OCI-M2 (cell line): ENCODE measurements around the gene KMO.

Experiments
- DNase-seq: peaks from one replicate; lab custom pipeline; 2025; ENCODE audit not compliant: unreplicated experiment; lab: John Stamatoyannopoulos, UW

Gene KMO

DNA sequence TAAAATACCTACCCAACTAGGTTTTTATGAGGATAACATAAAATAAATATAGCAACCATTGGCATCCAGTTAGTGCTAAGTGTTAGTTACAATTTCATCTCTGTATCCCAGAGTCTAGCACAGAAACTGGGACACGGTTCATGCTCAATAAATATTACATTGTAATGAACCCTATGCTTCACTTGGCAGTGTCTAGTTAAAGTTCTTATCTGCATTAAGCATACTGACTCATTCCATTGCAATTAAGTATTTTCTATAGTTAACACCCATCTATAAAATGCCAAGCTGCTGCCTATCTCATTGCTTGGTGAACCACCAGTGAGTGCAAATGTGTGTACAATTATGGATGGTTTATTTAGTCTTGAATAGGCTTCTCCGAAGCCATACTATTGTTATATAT lies 92.8 kb downstream of the KMO start:
- DNase-seq: no peak

DNA sequence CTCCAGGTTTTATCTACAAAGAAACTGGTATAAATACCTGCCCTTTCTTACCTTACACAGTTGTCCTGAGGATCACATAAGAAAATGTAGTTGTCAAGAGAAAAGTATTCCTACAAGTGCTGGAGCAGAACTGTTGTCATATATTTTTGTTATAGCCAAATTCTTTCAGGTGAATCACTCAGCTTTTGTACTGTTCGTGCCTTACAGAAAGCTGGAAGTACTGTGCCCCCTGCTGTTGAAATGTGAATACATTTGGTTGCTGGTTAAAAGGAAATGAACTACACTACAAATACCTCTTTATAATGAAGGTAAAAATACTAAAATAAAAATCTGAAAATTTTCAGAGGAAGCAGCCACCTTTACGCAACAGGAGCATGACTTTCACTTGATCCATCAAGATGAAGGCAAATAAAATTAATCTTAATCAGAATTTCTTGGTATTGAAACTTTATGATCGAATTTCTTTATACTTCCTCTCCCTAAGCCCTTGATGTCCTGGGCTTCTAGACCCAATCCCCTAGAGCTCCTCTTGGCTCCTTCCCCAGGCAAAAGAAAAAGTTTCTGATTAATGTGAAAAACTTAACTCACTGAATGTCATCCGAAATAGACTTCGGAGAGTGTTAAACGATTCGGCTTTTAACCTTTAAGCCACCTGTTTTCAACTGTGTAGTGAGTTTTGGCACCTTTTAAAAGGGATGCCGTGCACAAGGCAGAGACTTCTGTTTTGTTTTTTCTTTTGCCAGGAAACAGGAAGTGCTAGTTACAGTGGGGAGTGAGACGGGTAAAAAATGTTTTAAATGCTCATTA lies 95.5 kb downstream of the KMO start:
- DNase-seq: no peak

DNA sequence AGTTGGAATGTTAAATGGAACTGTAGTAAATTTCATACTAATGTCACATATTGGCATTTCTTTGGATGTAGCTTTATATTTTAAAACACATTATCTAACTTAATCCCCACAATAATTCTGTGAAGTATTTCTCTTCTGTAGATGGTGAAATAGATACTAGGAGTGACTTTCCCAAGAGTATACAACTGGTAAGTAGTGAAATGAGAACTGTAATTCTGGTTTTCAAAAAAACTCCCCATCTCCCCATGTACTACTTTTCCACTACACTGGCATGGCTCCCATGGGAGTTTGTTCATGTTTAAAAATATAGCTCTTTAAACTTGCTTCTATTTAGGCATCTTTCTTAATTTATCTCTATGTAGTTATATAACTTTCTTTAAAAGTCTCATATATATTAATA lies 97.8 kb downstream of the KMO start:
- DNase-seq: no peak

DNA sequence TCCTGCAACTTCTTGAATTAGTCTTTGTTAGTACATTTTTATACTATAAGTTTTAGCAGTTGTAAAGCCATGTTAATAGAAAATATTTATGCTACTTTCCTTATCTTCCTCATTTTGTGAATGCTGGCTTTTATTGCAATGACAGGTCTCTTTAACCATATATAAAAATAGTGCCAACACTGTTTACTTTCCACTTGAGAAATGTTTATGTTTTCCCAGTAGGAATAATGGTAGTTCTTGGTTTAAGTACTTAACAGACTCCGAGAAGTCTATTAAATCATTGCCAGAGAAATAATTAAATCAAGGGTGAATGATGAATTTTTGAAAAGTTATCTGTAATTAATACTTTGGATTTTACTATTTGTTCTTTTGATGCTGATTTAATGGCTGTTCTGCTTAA lies 98.3 kb downstream of the KMO start:
- DNase-seq: no peak

DNA sequence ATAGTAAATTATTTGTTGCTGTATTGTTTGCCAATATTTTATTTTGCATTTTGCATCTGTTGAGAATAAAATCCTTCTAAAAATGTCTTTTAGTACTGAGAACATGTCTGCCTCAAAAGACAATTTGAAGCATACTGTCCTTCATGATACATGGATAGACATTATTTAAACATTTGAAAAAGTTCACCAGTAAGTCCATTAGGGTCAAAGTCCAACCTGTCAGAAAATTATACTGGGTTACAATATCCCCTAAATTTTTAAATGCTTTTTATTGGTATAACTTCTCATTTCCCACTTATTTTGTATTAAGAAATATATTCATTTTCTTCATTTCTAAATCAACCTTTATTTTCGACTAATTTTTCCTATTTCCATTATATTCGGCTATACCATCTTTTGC lies 98.7 kb downstream of the KMO start:
- no peak for DNase-seq

DNA sequence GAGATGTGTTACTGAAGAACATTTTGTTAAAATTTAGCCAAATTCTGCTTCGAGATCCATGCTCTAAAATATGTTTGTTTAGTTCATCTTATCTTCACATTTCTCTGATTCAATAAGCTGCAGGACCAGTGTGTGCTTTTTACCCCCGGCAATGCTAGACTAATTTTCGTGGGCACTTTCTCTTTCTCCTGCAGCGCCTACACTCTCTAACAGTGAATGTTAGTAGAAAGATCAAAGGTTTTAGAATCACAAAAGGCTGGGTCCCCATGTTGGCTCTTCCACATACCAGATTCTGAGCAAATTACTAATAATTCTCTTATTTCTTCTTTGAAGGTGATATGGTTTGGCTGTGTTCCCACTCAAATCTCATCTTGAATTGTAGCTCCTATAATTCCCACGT lies 99.5 kb downstream of the KMO start:
- no peak for DNase-seq

DNA sequence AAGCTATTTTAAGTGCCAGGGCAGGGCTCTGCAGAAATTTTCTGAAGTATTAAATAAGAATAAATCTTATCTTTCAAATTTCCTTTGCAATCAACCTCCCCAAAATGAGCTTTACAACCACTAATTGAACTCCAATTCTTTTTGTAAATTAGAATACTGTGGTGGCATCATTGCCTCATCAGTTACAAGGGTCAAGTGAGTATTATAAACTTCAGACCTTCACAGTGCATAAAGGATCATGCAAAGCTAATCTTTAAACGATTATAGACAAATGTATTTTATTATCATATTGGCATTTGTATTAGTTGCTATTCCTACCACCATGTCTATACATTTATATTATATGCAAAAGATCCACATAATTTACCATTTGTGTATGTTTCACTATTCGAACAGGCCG lies 100.8 kb downstream of the KMO start:
- DNase-seq: no peak

DNA sequence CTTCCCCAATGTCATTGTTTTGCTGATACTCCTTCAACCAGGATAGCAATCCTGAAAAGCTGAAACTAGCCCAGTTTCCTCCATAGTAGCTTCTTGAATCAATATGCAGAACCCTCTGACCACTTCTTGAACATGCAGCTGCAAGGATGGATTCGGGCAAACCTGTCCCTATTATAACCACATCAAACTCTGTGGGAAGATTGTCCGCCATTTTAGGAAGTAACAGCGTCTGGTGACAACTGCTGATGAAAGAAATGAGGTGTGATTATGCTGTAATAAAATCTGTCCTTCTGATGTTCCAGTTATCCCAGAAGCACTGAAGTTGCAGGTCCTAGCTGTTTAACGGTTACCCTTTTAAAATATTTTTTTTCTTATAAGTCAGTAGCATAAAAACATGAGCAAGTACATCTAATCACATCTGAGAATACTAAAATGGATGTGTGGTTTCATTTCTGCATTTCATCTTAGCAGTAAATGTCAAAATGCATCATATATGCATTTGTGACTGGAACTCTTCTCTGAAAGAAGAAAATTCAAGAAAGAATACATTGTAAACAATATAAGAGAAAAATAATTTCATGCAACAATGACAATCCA lies 103.5 kb downstream of the KMO start:
- DNase-seq: no peak

DNA sequence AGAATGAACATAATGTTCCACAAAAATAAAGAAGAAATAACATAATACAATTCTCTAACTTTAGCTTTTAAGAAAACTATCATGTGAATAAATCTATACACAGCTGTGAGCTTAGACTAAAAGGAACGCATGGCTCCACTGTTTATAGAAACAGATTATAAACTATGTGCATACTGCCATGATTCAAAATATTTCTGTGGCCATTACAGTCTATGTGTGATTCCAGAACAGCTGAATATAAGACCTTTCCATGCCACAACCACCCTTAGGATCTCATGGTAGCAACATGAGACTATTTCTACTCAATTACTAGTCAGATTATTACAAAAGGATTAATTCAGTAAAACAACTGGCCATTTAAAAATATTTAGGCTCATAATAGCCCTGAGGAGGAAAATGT lies 104.1 kb downstream of the KMO start:
- no peak for DNase-seq

DNA sequence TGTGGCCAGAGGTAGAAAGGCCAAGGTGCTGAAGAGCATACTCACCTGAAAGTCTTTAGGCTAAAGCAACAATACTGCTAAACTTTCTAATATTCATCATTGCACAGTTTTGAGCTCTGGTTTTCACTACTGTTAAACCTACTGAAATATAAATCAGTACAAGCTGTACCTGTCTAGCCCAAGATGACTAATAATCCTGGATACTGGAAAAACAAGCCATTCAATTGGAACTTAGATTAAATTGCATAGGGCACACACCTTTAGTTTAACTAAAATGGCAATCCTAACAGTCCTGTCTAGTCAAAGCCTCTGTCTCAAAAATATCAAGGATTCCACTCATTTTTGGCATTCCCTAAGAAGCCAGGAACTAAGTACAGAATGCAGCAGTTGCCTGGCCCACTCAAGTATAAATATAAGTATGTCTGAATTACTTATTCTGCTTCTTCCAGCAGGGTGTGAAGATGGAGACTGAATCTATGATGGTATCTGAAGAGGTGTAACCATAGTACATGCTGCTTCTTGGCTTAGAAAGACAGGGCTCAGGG lies 104.9 kb downstream of the KMO start:
- no peak for DNase-seq

DNA sequence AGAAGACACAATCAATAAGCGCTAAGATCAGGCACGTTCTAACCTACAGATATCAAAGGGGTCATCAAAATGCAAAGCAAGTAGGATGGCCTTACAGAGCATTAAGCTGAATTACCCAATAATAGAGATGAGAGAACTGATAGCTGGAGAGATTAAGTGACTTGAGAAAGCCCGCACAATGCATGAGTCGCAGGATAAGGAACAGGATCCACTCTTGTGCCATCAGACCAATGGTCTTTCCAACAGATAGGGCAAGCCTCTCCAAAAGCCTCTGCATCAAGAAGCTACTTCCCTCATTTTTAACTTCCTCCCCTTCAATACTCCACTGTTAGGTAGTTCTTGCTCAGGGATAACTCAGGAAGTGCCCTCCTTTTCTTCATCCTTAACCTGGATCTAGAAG lies 105.4 kb downstream of the KMO start:
- no peak for DNase-seq

DNA sequence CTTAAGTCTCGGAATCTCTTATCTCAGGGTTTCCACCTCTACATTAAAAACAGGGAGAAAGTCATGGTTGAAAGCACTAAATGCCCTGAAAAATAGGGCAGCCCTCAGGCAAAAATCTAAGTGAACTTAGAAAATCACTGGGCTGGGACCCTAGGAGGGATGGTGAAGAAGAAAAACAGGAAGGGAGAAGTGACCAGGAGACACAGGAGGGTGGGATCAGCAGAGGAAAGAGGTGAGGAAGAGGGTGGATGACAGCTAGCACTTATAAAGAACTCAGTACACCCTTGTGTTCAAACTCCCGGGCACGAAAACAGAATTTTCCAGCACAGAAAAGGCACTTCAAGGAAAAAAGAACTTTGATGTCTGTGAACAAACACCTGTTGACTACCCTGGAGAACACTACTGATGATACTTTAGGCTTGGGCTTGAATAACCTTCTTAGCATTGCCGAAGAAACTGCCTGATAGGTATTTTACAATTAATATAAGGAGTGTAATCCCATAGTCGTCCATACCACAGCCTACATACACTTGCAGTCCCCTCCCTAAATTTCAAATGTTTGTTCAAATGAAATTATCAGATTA lies 106.0 kb downstream of the KMO start:
- DNase-seq: no peak

DNA sequence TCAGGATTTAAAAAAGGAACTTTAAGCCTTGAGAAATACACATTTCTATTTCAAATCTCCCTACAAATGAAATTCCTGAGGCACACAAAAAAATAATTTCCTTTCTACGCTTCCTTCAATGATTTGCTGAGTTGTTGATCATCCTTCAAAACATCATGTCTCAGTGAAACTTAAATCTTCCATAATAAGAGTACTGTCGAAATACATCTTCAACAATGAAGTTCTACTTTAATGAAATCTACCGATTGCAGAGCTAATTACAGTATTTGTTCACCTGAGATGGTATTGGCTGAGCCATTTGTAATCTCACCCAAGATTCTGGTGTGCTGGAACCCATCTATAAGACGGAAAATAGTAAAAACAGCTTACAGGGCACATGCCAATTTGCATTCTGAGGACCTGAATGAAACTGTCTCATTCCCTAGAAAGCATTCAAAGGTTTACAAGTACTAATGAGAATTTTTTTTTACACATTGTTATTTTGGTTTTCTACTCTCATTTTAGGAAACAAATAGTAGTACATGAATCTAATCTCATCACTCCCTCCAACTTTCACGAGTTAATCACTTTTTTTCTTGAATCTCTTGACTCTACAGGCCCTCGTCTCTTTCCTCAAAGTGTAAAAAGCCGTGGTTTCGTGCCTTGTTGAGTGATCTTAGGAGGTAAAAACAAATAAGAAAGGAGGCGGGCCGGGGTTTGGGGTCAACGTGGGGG lies 106.9 kb downstream of the KMO start:
- no peak for DNase-seq

DNA sequence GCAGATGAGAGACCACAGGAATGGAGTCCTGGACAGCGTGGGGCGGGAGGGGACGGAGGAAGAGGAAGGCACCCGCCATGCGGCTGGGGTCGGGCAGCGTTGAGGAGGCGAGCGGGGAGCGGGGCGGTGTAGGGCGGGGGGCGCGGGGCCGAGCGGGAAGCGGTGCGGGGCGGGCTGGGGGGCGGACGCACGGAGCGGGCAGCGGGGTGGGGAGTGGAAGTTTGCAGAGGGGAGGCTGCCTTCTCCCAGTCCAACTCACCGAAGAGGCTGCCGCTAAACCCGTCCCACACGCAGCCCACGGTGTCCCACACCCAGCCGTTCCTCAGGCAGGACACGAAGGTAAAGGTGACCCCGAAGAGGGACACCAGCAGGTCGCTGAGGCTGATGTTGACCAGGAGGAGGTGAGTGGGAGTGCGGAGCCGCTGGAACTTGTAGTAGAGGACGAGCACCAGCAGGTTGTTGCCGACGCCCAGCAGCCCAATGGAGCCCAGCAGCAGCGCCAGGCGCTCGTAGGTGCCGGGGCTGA lies 107.5 kb downstream of the KMO start:
- no peak for DNase-seq

DNA sequence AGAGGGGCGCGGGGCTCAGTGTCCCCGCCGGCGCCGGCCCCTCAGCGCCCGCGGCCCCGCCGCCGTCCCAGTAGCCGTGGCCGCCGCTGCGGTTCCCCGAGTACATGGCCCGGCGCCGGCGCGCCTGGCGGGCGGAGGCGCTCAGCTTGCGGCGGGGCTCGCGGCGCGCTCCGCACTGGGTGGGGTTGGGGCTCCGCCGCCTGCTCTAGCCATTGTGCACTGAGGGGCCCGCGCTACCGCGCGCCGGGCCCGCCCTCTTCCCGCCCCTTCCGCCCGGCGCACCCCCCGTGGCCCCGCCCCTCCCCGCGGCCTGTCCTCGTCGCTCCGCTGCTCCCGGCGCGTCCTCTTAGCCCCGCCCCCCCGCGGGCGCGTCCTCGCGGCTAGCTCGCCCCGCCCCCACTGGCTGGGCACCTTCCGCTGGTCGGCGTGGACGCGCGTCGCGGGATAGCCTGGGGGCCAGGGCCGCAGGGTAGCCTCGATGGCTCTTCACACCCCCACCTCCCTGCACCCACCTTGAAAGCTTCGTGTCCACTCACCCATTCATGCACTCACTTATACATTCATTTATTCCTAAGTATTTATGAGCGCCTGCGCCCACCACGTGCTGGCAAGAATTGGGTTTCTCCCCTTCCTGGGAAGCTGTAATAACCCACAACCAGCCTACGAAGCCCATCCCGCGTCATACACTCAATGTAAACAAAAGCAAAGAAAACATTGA lies 108.1 kb downstream of the KMO start, which contains the start of the genes CHML and OPN3:
Gene CHML, minus strand, starts transcription at position 221 of the 718 bp plus-strand sequence. CDS start 4,603 bp downstream, outside the sequence.
Gene OPN3, minus strand, starts transcription at position 221 of the 718 bp plus-strand sequence. Its CDS starts 115 bp downstream, at position 106.
- no peak for DNase-seq

DNA sequence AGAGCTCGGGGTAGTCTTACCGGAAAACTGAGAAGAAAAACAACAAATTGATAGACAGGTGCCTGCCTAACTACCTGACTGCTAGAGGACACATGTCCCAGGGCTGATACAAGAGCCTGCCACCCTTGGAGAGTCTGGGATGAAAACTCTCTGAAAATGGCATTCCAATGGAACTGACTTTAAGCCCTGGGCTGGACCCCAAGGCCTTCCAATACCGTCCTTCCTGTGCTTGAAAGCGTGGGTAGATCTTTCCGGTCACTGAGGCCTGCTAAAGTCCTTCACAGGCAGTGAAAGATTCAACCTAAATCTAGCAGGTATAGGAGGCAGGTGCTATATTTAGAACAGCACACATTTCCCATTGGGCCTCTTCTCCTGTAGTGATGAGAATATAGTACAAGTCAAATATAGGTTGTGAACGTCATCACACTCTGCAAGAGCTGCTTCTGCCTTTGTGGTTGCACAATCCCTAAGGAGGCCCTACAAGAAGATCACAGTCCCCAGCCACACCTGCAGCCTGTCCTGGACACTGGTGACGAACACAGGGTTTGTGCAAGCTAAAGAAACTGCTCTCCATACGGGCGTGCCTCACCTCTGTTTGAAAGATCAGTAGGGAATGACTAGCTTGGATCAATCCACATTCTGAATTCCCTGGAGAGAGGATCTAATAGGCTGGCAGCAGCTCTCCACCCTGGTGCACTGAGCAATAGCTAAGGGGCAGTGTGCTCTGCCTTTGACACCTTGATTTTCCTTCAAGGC lies 108.9 kb downstream of the KMO start:
- DNase-seq: no peak

DNA sequence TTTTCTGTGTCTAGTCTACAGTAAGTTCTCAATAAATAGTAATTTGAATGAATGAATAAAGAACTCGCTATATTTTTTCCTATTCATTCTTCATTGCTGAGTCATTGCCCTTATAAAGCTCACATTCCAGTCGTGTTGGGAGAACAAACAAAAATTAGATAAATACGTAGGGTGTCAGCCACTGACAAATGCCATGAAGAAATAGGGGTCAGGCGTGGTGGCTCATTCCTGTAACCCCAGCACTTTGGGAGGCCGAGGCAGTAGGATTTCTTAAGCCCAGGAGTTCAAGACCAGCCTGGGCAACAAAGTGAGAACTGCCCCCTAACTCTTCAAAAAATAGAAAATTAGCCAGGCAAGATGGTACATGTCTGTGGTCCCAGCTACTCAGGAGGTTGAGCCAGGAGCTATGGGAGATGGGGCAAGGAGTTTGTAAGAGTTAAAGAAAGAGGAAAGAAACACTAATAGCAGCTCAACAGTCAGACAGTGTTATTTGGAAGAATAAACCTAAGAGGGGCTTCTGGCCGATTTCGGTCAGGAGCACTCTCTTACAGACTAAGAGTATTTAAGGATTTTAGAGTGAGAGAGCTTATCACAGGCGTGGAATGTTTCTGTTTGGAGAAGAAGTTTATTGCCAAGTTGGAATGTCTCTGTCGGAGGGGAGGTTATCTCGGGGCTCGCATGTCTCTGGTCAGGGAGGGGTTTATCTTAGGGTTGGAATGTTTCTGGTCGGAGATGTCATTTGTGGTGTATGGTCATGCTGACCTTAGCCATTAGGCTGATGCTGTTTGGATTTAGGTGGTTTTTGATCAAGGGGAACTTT lies 109.8 kb downstream of the KMO start:
- DNase-seq: no peak

DNA sequence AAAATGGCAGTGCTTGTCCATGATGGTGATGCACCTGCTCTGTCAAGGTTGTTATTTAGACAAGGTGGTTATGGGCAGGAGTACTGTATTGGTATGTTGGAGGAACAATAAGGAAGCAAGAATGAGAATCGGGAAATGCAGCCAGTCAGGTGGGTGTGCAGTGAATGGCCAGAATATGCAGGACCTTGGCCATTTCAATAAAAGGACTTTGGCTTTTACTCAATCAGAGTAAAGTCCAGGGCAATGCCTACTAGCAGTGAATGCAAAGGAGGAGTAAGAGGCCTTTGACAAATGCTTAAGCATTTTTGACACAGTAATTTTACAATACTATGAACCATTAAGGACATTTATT lies 110.4 kb downstream of the KMO start:
- DNase-seq: no peak

DNA sequence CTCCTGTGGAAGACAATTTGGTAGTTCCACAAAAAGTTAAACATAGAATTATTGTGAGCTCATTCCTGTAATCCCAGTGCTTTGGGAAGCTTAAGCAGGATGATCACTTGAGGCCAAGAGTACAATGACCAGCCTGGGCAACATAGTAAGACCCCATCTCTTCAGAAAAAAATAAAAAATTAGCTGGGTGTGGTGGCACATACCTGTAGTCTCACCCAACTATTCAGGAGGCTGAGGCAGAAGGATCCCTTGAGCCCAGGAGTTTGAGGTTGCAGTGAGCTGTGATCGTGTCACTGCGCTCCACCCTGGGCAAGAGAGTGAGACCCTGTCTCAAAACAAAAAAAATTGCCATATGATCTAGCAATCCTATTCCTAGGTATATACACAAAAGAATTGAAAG lies 112.1 kb downstream of the KMO start:
- DNase-seq: no peak
